HG03439 (cell line): ENCODE data around the gene NR3C1.

Experiments used
- ATAC-seq: cut with Tn5 transposase; IDR thresholded peaks from one replicate; pipeline ENCODE4 v1.9.1; 2021; ENCODE audit warnings: mild to moderate bottlenecking, moderate library complexity; ENCODE audit not compliant: unreplicated experiment

The NR3C1 gene

GRCh38 chr5:143315214-143315613 is 88.3 kb downstream of the NR3C1 start:
- no peak for ATAC-seq

DNA sequence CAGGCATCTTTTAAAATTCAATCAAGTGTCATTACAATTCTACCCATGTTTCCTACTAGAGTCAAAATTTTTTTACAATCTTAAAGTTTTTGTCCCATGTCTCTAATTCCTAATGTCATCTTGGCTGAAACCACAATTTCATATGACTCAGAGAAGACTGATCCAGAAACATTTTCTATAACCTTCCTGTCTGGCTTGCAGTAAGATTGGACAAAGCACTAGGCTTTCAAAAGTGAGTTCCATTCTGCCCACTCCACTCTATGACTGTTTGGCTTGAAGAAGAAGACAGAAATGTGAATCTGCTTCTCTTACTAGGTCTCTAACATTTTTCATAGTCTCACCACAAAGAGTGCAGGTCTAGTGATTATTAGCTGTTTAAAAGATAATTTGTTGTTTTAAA is 88.8 kb downstream of the NR3C1 start:
- no peak for ATAC-seq

- no peak for ATAC-seq
These were observed 89.4 kb downstream of the NR3C1 start for GRCh38 chr5:143314099-143314498.

- ATAC-seq, result no peak
These were observed 90.1 kb downstream of the NR3C1 start for GRCh38 chr5:143313298-143313852.

DNA sequence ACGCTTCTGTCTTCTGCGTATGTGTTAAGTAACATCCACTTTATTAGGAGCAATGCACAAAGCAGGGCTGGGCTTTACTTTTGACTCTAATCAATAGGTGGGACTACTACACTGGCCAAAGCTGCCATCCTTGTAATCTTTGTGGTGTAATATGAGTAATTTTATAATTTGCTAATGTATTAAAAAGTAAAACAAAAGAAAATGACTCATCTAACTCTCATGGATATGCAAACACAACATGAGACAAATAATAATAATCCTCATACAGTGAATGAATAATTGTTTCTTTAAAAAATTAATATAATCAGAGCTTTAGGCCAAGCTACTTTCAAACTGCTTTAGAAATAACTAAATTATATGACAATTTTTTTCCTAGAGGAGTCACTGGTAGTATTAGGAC is 90.7 kb downstream of the NR3C1 start:
- ATAC-seq, result no peak

- no peak for ATAC-seq
These were observed 91.5 kb downstream of the NR3C1 start for GRCh38 chr5:143311955-143312354.

DNA sequence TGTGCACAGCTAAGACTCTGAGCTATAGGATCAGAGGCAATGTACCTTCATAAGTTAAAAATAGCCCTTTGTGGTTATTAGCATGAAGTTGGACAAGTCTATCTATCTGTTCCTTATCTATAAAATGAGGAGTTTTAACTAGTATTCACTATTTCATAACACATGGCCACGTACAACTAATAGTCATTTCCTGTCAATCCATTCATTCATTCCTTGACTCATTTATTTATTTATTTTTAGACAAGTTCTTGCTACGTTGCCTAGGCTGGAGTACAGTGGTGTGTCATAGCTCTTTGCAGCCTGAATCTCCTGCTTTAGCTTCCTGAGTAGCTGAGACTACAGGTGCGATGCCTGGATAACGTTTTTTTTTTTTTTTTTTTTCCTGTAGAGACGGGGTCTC is 92.1 kb downstream of the NR3C1 start:
- no peak for ATAC-seq

DNA sequence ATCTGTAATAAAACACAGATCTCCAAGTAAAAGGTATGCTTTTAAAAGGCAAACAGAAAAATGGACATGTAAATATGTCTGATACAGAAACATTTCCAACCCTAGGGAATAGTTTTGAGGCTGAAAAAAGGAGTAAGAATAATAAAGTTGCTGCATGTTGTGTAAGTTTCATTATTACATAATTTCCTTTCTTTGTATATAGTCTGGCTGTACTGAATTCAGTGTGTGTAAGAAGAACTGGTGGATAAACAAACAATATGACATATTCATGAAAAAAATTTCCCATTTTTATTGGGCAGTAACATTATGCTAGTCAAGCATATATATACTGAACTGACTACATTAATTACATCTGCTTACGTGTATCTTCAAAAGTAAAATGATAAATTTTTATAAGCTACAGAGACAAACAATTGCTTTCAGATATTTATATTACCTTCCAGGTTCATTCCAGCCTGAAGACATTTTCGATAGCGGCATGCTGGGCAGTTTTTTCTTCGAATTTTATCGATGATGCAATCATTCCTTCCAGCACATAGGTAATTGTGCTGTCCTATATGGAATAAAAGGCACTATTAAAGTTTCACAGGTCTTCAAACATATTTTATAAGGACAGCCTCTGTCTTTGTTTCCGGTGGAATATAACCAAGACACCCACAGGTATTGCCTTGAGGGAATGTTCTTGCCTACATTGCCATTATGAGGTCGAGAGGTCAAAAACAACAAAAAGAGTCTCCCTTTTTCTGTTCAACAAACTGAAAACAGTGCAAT is 93.6 kb downstream of the NR3C1 start:
- no peak for ATAC-seq

DNA sequence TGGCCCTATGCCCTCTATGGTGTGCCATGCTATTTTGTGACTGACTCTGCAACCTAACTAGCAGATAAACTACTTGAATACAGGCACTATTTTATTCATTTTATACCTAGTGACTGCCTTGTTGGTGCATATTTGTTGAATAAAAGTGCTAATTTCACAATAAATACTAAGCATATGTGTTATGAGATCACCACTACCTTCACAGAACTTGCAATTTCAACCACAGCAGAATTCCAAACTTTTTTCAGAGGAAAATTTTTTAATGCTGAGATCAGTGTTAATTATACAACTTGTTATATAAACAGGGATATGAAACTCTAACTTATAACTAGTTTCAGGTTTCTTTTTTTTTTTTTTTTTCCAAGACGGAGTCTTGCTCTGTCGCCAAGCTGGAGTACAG is 94.8 kb downstream of the NR3C1 start:
- no peak for ATAC-seq

- ATAC-seq, result no peak
These were observed 97.4 kb downstream of the NR3C1 start for GRCh38 chr5:143306040-143306439.

DNA sequence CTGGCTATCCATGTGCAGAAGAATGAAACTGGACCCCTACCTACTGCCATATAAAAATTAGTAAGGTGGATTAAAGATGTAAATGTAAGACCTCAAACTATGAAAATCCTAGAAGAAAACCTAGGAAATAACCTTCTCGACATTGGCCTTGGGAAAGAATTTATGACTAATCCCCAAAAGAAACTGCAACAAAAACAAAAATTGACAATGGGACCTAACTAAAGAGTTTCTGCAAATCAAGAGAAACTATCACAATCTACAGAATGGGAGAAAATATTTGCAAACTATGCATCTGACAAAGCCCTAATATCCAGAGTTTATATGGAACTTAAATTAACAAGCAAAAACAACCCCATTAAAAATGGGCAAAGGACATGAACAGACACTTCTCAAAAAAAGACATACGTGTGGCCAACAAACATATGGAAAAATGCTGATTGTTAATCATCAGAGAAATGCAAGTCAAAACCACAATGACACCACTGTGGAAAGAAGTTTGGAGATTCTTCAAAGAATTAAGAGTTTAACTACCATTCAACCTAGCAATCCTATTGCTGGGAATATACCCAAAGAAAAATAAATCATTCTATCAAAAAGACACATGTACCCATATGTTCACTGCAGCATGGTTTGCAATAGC is 98.5 kb downstream of the NR3C1 start:
- no peak for ATAC-seq

DNA sequence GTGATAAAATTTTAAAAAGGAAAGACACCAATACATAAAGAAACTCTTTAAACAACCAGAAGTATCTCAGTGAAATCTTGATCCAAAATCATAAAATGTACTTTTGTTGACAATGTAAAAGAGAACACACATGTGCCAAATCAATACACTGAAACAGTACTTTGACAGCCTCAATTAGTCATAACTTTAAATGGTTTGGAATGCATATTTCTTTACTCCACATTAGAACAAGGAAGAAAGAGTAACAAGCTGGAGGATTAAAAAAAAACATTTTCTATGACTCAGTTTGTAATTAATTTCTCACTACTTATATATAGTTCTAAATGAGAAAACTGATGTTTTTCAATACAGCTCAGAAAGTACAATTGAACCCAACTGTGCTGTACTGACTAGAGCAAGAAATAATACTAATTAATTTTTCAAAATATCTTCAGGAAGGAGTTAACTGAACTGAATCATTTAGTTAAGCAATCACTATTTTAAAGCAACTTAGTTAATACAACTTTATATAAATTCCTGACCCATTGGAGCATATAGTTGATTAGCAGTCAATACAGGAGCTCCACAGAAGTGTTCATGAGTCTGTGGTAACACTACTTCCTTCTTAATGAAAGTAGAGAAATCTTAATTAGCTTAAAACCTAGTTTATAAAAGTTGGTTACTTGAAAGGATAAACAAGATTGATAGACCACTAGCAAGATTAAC is 101.0 kb downstream of the NR3C1 start:
- ATAC-seq, result no peak

DNA sequence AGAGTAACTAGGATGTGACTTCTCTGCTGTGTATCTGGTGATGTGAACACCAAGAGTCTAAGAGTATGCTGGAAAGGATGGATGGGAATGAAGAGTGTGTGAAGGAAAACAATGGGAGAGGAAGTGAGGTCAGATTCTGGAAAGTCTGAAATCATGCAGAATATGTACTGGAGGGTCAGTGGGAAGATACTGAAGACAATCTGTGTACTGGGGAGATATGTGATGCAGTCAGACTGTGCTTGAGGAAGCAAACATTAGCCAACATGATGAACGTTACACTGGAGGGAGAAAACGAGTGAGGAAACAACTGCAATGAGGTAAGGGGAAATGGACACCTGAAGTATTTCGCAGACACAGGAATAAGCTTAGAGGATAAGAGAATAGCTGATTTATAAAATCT is 105.7 kb downstream of the NR3C1 start:
- no peak for ATAC-seq

- no peak for ATAC-seq
These were observed 113.4 kb downstream of the NR3C1 start for GRCh38 chr5:143290125-143290524.

GRCh38 chr5:143284521-143284920 is 119.0 kb downstream of the NR3C1 start:
- ATAC-seq, result no peak

DNA sequence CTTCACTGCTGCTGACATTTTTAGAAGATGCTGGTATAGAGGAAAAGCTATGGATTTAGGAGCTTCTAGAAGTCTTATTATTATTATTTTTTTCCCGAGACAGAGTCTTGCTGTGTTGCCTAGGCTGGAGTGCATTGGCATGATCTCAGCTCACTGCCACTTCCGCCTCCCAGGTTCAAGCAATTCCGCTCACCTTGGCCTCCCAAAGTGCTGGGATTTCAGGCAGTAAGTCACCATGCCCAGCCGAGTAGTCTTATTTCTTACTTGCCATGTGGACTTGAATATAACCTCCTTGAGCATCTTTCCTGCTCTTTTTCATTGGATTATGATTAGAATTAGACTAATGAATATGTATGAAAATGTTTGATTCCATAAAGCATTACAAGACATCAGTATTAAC is 119.5 kb downstream of the NR3C1 start:
- no peak for ATAC-seq

DNA sequence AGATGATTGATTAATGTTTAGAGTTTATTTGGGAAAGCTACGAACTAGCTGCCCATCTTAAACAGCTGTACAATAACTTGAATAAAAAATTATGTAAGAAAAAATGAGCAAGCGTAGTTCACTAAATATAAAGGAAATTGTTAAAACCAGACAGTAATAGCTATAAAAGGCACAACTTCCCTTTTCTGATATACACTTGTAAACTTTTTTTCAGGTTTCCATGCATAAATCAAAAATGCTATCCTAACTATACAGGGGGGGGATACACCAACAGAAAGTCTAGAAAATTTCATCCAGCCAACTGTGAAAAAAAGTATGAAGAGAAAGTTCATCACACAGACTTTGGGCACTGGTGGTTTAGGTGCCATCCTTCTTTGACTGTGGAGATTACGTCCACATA is 122.3 kb downstream of the NR3C1 start:
- no peak for ATAC-seq

GRCh38 chr5:143279698-143280097 is 123.8 kb downstream of the NR3C1 start:
- ATAC-seq, result no peak

DNA sequence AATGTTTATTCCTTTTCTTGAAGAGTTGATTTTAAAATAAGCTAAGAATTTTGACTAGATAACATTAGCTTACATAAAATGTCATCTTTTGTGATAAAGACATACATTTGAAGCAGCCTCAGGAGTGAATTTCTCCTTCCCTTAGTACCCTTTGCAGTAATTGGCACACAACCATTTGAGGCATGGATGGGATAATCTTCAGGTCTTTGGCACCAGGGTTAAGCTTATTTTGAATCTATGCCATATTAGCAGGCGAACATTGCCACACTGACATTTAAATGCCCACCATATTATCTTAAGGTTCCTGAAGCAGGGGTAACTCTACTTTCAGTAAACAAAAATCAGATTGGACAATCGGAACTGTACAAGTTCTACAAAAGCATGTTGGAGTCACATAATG is 126.0 kb downstream of the NR3C1 start:
- no peak for ATAC-seq

- ATAC-seq, result no peak
These were observed 127.7 kb downstream of the NR3C1 start for GRCh38 chr5:143275512-143276363.

DNA sequence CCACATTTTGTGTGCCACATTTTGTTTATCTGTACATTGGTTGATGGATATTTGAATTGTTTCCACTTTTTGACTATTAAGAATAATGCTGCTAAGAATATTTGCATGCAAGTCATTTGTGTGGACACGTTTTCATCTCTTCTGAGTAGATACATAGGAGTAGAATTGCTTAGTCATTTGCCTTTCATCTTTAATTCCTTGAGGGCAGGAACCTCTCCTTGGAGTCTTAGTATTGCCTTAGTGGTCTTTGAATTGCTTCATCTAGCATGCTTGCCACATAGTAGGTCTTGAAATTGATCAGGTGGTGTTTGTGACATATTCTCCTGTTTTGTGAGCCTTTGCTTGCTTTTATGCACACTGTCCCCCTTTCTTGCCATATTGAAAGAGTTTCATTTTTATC is 128.5 kb downstream of the NR3C1 start:
- no peak for ATAC-seq
